HFFc6 (cell line): Measurements from ENCODE around the gene ELSPBP1. TPM values are rescaled to one million over a fixed set of nuclear protein-coding genes. Genes with fewer than 3 reads are reported as not detected.

Source experiments
- DNase-seq: peaks from one replicate; pipeline ENCODE4 v3.0.0-alpha.2; 2018
- H3K27ac Mint-ChIP-seq: 2 replicates; pipeline ENCODE4 v1.8.0; 2020; ENCODE audit warnings: mild to moderate bottlenecking, mixed read lengths
- H3K27me3 Mint-ChIP-seq: 2 replicates; pipeline ENCODE4 v1.8.0; 2021; ENCODE audit warnings: mild to moderate bottlenecking, moderate library complexity, mixed read lengths; ENCODE audit not compliant: insufficient read depth
- H3K36me3 Mint-ChIP-seq: 2 replicates; pipeline ENCODE4 v1.8.0; 2021; ENCODE audit warnings: low read depth, mixed read lengths
- H3K4me1 Mint-ChIP-seq: 2 replicates; pipeline ENCODE4 v1.8.0; 2020; ENCODE audit warnings: low read depth, mixed read lengths
- H3K4me3 Mint-ChIP-seq: 2 replicates; pipeline ENCODE4 v1.8.0; 2020; ENCODE audit warnings: mild to moderate bottlenecking, moderate library complexity, mixed read lengths
- H3K9me3 Mint-ChIP-seq: 2 replicates; pipeline ENCODE4 v1.8.0; 2020; ENCODE audit warnings: mild to moderate bottlenecking, mixed read lengths
- CTCF ChIP-seq: fragments of 200-600 bp; sonication (generic); IDR thresholded peaks from 2 replicates; pipeline ENCODE4 v1.5.0; 2021; ENCODE audit warnings: antibody characterized with exemption, mild to moderate bottlenecking
- total RNA-seq, 6 experiments: library from RNA; stranded (reverse); fragmentation: NEBNext Ultra II Directional; extraction: Animal tissue kit (Norgen Biotek cat#: 25700); gene quantifications; 2 replicates in 1 of 6; 3 replicates in 5 of 6; pipeline ENCODE4 v1.2.3, GENCODE V29; 2021

Gene ELSPBP1
- total RNA-seq, 6 experiments from 2014 or later, result not detected

- DNase-seq, result peak; percentile 11
- TF ChIP-seq CTCF, result no peak
- Mint-ChIP-seq H3K4me3 (no peak overlapping the region), H3K36me3 (no peaks in the 10 kb centered on the region; the same call in 1 of the 2 replicates), H3K4me1 (peaks cover 5% of the 10 kb centered on the region; the same call in 1 of the 2 replicates), H3K9me3 (peaks cover 13% of the 10 kb centered on the region; the same call in 1 of the 2 replicates), H3K27ac (no peak overlapping the region), H3K27me3 (peaks cover 8% of the 10 kb centered on the region)
Measured at GRCh38 chr19:48053856-48054255, 59.4 kb downstream of the ELSPBP1 start.

GRCh38 chr19:48059331-48059730 is 64.9 kb downstream of the ELSPBP1 start:
- H3K36me3 Mint-ChIP-seq, result peaks cover under 1% of the 10 kb centered on the region; the same call in 1 of the 2 replicates
- peaks cover 11% of the 10 kb centered on the region; the same call in 1 of the 2 replicates for H3K27me3 Mint-ChIP-seq

GRCh38 chr19:48060381-48060780 is 65.9 kb downstream of the ELSPBP1 start:
- peaks cover 9% of the 10 kb centered on the region; the same call in 1 of the 2 replicates for H3K27me3 Mint-ChIP-seq
- H3K4me1 Mint-ChIP-seq, result peaks cover 13% of the 10 kb centered on the region
- no peak overlapping the region for H3K27ac Mint-ChIP-seq
- DNase-seq, result no peak
- no peak overlapping the region for H3K4me3 Mint-ChIP-seq
- peaks cover 6% of the 10 kb centered on the region for H3K36me3 Mint-ChIP-seq
- peaks cover 5% of the 10 kb centered on the region; the same call in 1 of the 2 replicates for H3K9me3 Mint-ChIP-seq
- TF ChIP-seq CTCF, result no peak

More at GRCh38 chr19:48059331-48059730, 64.9 kb downstream of the ELSPBP1 start:
- no peak overlapping the region for H3K27ac Mint-ChIP-seq
- DNase-seq, result no peak
- H3K4me3 Mint-ChIP-seq, result no peak overlapping the region
- peaks cover 7% of the 10 kb centered on the region for H3K4me1 Mint-ChIP-seq
- peaks cover 4% of the 10 kb centered on the region; the same call in 1 of the 2 replicates for H3K9me3 Mint-ChIP-seq
- no peak for TF ChIP-seq CTCF

GRCh38 chr19:48061401-48062344 is 67.2 kb downstream of the ELSPBP1 start:
- Mint-ChIP-seq H3K27ac (no peak overlapping the region), H3K4me1 (peaks cover 13% of the 10 kb centered on the region), H3K4me3 (no peak overlapping the region), H3K9me3 (peaks cover 5% of the 10 kb centered on the region; the same call in 1 of the 2 replicates), H3K27me3 (peaks cover 4% of the 10 kb centered on the region; the same call in 1 of the 2 replicates), H3K36me3 (peaks cover 6% of the 10 kb centered on the region)
- TF ChIP-seq CTCF, result no peak
- DNase-seq, result no peak

GRCh38 chr19:48064509-48064908 is 70.1 kb downstream of the ELSPBP1 start:
- Mint-ChIP-seq H3K36me3 (peaks cover 6% of the 10 kb centered on the region), H3K27ac (0 out of 2 replicates have a peak overlapping the region, but pooled peaks have one; percentile 5), H3K4me1 (peaks cover 13% of the 10 kb centered on the region), H3K27me3 (peaks cover 6% of the 10 kb centered on the region), H3K4me3 (no peak overlapping the region), H3K9me3 (peaks cover 5% of the 10 kb centered on the region; the same call in 1 of the 2 replicates)
- no peak for TF ChIP-seq CTCF
- peak; percentile 12 for DNase-seq
